AG04450 (cell line): ENCODE results near the gene PPBP. TPM values are rescaled to one million over a fixed set of nuclear protein-coding genes. Genes with fewer than 3 reads are reported as not detected.

Experiments used
- CTCF ChIA-PET: fragments of 300-600, 350-600 bp; formaldehyde crosslinking; extraction: SDS; loops from one replicate; lab custom pipeline; 2022; ENCODE audit warnings: antibody characterized with exemption, inconsistent platforms; lab: Charles Lee
- POLR2A ChIA-PET: fragments of 350-600 bp; formaldehyde crosslinking; extraction: SDS; loops from one replicate; lab custom pipeline; 2021; ENCODE audit warnings: antibody characterized with exemption, inconsistent platforms; lab: Yijun Ruan, JAX
- DNase-seq: peaks from one replicate; pipeline ENCODE4 v3.0.0-alpha.2; 2011; ENCODE audit warnings: low read depth, low spot score
- H3K27ac ChIP-seq: one replicate; pipeline ENCODE4 v1.5.1; 2012; ENCODE audit warnings: low read depth, low read length, control low read depth
- H3K27me3 ChIP-seq: one replicate; pipeline ENCODE4 v1.6.0; 2012; ENCODE audit warnings: low read length; ENCODE audit not compliant: control insufficient read depth, insufficient read depth
- H3K4me3 ChIP-seq: 2 replicates; pipeline ENCODE4 v1.5.1; 2011; ENCODE audit warnings: mild to moderate bottlenecking, low read depth, low read length, control low read depth
- H3K9me3 ChIP-seq: 2 replicates; pipeline ENCODE4 v1.5.1; 2012; ENCODE audit warnings: low read length; ENCODE audit not compliant: control insufficient read depth, insufficient read depth
- CTCF ChIP-seq: IDR thresholded peaks from 2 replicates; pipeline ENCODE4 v1.5.1; 2011; ENCODE audit warnings: low read depth, low read length, control low read depth, inconsistent platforms
- polyA plus RNA-seq: library from polyadenylated mRNA; depleted of rRNA; stranded (reverse); fragments of >200 nt; gene quantifications from 2 replicates; pipeline ENCODE4 v1.2.3, GENCODE V29; 2011

Gene PPBP
- polyA plus RNA-seq, 1 experiment: not detected

DNA sequence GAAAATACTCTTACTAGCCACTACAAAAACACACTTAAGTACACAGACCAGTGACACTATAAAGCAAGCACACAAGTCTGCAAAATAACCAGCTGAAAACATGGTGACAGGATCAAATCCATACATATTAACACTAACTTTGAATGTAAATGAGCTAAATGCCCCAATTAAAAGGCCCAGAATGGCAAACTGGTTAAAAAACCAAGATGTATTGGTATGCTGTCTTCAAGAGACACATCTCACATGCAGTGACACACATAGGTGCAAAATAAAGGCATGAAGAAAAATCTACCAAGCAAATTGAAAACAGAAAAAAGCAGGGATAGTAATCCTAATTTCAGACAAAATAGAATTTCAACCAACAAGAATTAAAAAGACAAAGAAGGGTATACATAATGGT, 17.0 kb downstream of the PPBP start:
- CTCF ChIA-PET: no interaction called here
- TF ChIP-seq CTCF: no peak
- DNase-seq: no peak
- H3K4me3 ChIP-seq: no peak overlapping the region
- POLR2A ChIA-PET: no interaction called here
- H3K27me3 ChIP-seq: peaks cover 4% of the 10 kb centered on the region
- H3K27ac ChIP-seq: no peak overlapping the region
- 0 out of 2 replicates have a peak, but pooled peaks cover 5% of the 10 kb centered on the region for H3K9me3 ChIP-seq

- ChIA-PET CTCF (no interaction called here), POLR2A (no interaction called here)
- TF ChIP-seq CTCF: no peak
- 0 out of 2 replicates have a peak, but pooled peaks cover 3% of the 10 kb centered on the region for H3K9me3 ChIP-seq
- H3K27ac ChIP-seq: no peak overlapping the region
- peaks cover 10% of the 10 kb centered on the region for H3K27me3 ChIP-seq
- DNase-seq: no peak
- no peak overlapping the region for H3K4me3 ChIP-seq
Observed at GRCh38 chr4:73970011-73970410, 18.0 kb downstream of the PPBP start.

DNA sequence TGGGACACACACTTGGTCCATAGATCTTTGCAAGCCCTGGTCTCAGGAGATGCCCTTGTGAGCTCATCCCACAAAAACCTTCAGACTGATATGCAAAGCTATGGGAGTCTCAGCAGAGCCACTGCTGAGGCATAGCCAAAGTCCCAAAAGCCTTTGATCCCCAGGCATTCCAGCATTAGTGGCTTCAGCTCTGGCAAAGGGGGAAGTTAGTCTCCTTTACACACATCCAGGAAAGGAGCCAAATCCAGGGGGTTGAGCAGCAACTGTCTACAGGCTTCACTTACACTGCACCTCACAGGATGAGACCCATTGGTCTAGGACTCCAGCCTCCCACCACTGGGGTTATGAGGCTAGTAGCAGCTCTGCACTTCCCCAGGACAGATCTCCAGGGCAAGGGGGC, 20.1 kb downstream of the PPBP start:
- ChIA-PET CTCF (no interaction called here), POLR2A (no interaction called here)
- H3K27ac ChIP-seq: no peak overlapping the region
- no peaks in the 10 kb centered on the region for H3K9me3 ChIP-seq
- DNase-seq: no peak
- peaks cover 12% of the 10 kb centered on the region for H3K27me3 ChIP-seq
- H3K4me3 ChIP-seq: no peak overlapping the region
- TF ChIP-seq CTCF: no peak

GRCh38 chr4:73964862-73965611, 23.0 kb downstream of the PPBP start:
- CTCF ChIA-PET: interaction anchor here (0.6 to 1.0 kb wide), 3 partner anchors 295 to 515 kb away, joined by 3 to 5 read pairs (median 3); no protein-coding TSS in a partner anchor

More at GRCh38 chr4:73964862-73965611, 23.0 kb downstream of the PPBP start:
- Histone ChIP-seq H3K27me3 (peaks cover 12% of the 10 kb centered on the region), H3K27ac (no peak overlapping the region), H3K9me3 (no peaks in the 10 kb centered on the region), H3K4me3 (no peak overlapping the region)
- POLR2A ChIA-PET: no interaction called here
- DNase-seq: no peak
- peak; percentile 45 for TF ChIP-seq CTCF
